ENCODE data around the gene SNX3.

GRCh38 chr6:108175592-108176279 lies 85.1 kb downstream of the SNX3 start:
- TF ChIP-seq CTCF (IDR thresholded peaks at IDR 0.05) (peak in 1 of 5 experiments; percentile 24), POLR2A (IDR thresholded peaks at IDR 0.05) (no peak)

Measured in transverse colon (tissue), 3 donors.